HCT116 (cell line): Measurements from ENCODE around the gene SULT6B1. TPM values are rescaled to one million over a fixed set of nuclear protein-coding genes. Genes with fewer than 3 reads are reported as not detected.

Experiments
- ATAC-seq: fragments of 200-7000 bp; cut with Tn5 transposase; 2 replicates; pipeline ENCODE4 v1.9.1; 2020; ENCODE audit warnings: mild to moderate bottlenecking, moderate library complexity
- BruUV-seq: library from RNA; stranded (reverse); fragments of 400-500 nt; replicated peaks from 2 replicates; lab custom pipeline; 2021; lab: Mats Ljungman, UMichigan
- CTCF ChIA-PET: fragments of 300-600 bp; sonication (Branson Sonifier 250); formaldehyde crosslinking; loops from one replicate; lab custom pipeline; 2021; ENCODE audit warnings: antibody characterized with exemption; lab: Charles Lee
- POLR2A ChIA-PET: fragments of 300-600, 350-600 bp; sonication (Branson Sonifier 250); formaldehyde crosslinking; loops from one replicate; lab custom pipeline; 2021; ENCODE audit warnings: antibody characterized with exemption; lab: Charles Lee
- RAD21 ChIA-PET, 2 experiments: fragments of 300-600 bp; sonication (Branson Sonifier 250); formaldehyde crosslinking; loops; one replicate each; lab custom pipeline; 2023; ENCODE audit warnings: low total read pairs in 2 of 2; ENCODE audit not compliant: uncharacterized antibody in 2 of 2, unreplicated experiment in 2 of 2, low non-redundant PET in 1 of 2; lab: Charles Lee
- DNase-seq: peaks from one replicate; pipeline ENCODE4 v3.0.0-alpha.2; 2010; ENCODE audit warnings: low read depth, low spot score
- H2AFZ ChIP-seq: fragments of 200-600 bp; shearing (Covaris generic), sonication (generic); 2 replicates; pipeline ENCODE4 v1.6.1; 2017; ENCODE audit warnings: low read depth, mixed run types, mixed read lengths, antibody characterized with exemption, low read length; ENCODE audit not compliant: poor library complexity, severe bottlenecking
- H3K27ac ChIP-seq: 2 replicates; pipeline ENCODE4 v1.5.1; 2012; ENCODE audit warnings: low read depth, low read length
- H3K27me3 ChIP-seq: fragments of 200-600 bp; sonication (generic); 2 replicates; pipeline ENCODE4 v1.6.1; 2016; ENCODE audit warnings: mixed run types, low read length, mixed read lengths; ENCODE audit not compliant: insufficient read depth
- H3K36me3 ChIP-seq, 2 experiments: fragments of 200-500 bp in 1 of 2; fragments of 200-600 bp in 1 of 2; sonication (Bioruptor generic) in 1 of 2; sonication (generic) in 1 of 2; 2 replicates each; pipeline versions ENCODE4 v1.5.1 to v1.6.1; 2014 to 2016; ENCODE audit warnings: low read length in 2 of 2, inconsistent platforms in 1 of 2, mixed read lengths in 1 of 2, mixed run types in 1 of 2; ENCODE audit not compliant: insufficient read depth in 2 of 2, control insufficient read depth in 1 of 2
- H3K4me1 ChIP-seq, 2 experiments: fragments of 200-600 bp in 1 of 2; sonication (generic) in 1 of 2; 2 replicates each; pipeline versions ENCODE4 v1.5.1 to v1.6.1; 2012 to 2017; ENCODE audit warnings: low read length in 2 of 2, inconsistent platforms in 1 of 2, mild to moderate bottlenecking in 1 of 2, mixed read lengths in 1 of 2, mixed run types in 1 of 2, moderate library complexity in 1 of 2; ENCODE audit not compliant: insufficient read depth in 2 of 2, control insufficient read depth in 1 of 2
- H3K4me2 ChIP-seq: fragments of 200-600 bp; sonication (generic); 2 replicates; pipeline ENCODE4 v1.6.1; 2017; ENCODE audit warnings: mixed run types, low read length, mixed read lengths
- H3K4me3 ChIP-seq, 2 experiments: fragments of 200-600 bp in 1 of 2; sonication (generic) in 1 of 2; replicated peaks in 1 of 2; 2 replicates each; pipeline ENCODE4 v1.5.1; 2011 to 2016; ENCODE audit warnings: low read length in 2 of 2, control low read depth in 1 of 2, low read depth in 1 of 2, mild to moderate bottlenecking in 1 of 2, mixed read lengths in 1 of 2, mixed run types in 1 of 2
- H3K79me2 ChIP-seq: fragments of 200-600 bp; sonication (generic); 2 replicates; pipeline ENCODE4 v1.6.1; 2017; ENCODE audit warnings: mild to moderate bottlenecking, mixed run types, low read length, moderate library complexity, mixed read lengths; ENCODE audit not compliant: insufficient read depth
- H3K9ac ChIP-seq: fragments of 200-600 bp; sonication (generic); 2 replicates; pipeline ENCODE4 v1.6.1; 2016; ENCODE audit warnings: low read length, mixed read lengths
- H3K9me2 ChIP-seq: fragments of 200-600 bp; sonication (generic), shearing (Covaris generic); 2 replicates; pipeline ENCODE4 v1.6.1; 2017; ENCODE audit warnings: mixed run types, mild to moderate bottlenecking, moderate library complexity; ENCODE audit not compliant: insufficient read depth
- H3K9me3 ChIP-seq, 2 experiments: fragments of 200-500 bp in 1 of 2; fragments of 200-600 bp in 1 of 2; sonication (Bioruptor generic) in 1 of 2; sonication (generic) in 1 of 2; 2 replicates each; pipeline ENCODE4 v1.6.1; 2014 to 2017; ENCODE audit warnings: low read length in 2 of 2, mixed read lengths in 2 of 2, inconsistent platforms in 1 of 2, low read depth in 1 of 2, mild to moderate bottlenecking in 1 of 2, mixed run types in 1 of 2, moderate library complexity in 1 of 2; ENCODE audit not compliant: control insufficient read depth in 1 of 2, insufficient read depth in 1 of 2
- H4K20me1 ChIP-seq: fragments of 200-600 bp; sonication (generic), shearing (Covaris generic); 2 replicates; pipeline ENCODE4 v1.6.1; 2017; ENCODE audit warnings: mixed run types, mild to moderate bottlenecking, moderate library complexity; ENCODE audit not compliant: insufficient read depth
- ATF3 ChIP-seq: IDR thresholded peaks from 2 replicates; pipeline ENCODE4 v1.6.1; 2012
- CTCF ChIP-seq, 3 experiments: fragments of 200-600 bp in 1 of 3; sonication (generic) in 1 of 3; IDR thresholded peaks in 2 of 3; conservative IDR thresholded peaks in 1 of 3; 2 replicates each; pipeline ENCODE4 v1.5.1; 2012 to 2017; ENCODE audit warnings: low read depth in 2 of 3, low read length in 2 of 3, antibody characterized with exemption in 1 of 3, borderline replicate concordance in 1 of 3, control low read depth in 1 of 3, mild to moderate bottlenecking in 1 of 3, mixed read lengths in 1 of 3, mixed run types in 1 of 3, moderate library complexity in 1 of 3; ENCODE audit not compliant: insufficient read depth in 1 of 3
- EGR1 ChIP-seq: IDR thresholded peaks from 2 replicates; pipeline ENCODE4 v1.6.1; 2012; ENCODE audit warnings: low read depth
- ELF1 ChIP-seq: IDR thresholded peaks from 2 replicates; pipeline ENCODE4 v1.6.1; 2012; ENCODE audit warnings: low read depth, borderline replicate concordance
- EZH2 ChIP-seq: fragments of 200-600 bp; sonication (generic); IDR thresholded peaks from 2 replicates; pipeline ENCODE4 v1.6.1; 2017; ENCODE audit warnings: antibody characterized with exemption, mixed run types
- FOSL1 ChIP-seq: IDR thresholded peaks from 2 replicates; pipeline ENCODE4 v1.6.1; 2012; ENCODE audit warnings: low read depth
- MAX ChIP-seq: IDR thresholded peaks from 2 replicates; pipeline ENCODE4 v1.6.1; 2012
- POLR2A ChIP-seq: IDR thresholded peaks from 2 replicates; pipeline ENCODE4 v1.7.0; 2011; ENCODE audit warnings: borderline replicate concordance; ENCODE audit not compliant: insufficient read depth, insufficient read length; ENCODE audit errors: extremely low read depth
- POLR2AphosphoS5 ChIP-seq: IDR thresholded peaks from 2 replicates; pipeline ENCODE4 v1.6.1; 2011; ENCODE audit warnings: mild to moderate bottlenecking, low read depth, low read length, moderate library complexity
- RAD21 ChIP-seq: IDR thresholded peaks from 2 replicates; pipeline ENCODE4 v1.6.1; 2012; ENCODE audit warnings: low read depth, mild to moderate bottlenecking
- REST ChIP-seq: IDR thresholded peaks from 2 replicates; pipeline ENCODE4 v1.6.1; 2012; ENCODE audit warnings: low read depth
- SIN3A ChIP-seq: IDR thresholded peaks from 2 replicates; pipeline ENCODE4 v1.6.1; 2012; ENCODE audit warnings: low read depth
- SP1 ChIP-seq: IDR thresholded peaks from 2 replicates; pipeline ENCODE4 v1.6.1; 2012; ENCODE audit warnings: low read depth
- SRF ChIP-seq: IDR thresholded peaks from 2 replicates; pipeline ENCODE4 v1.6.1; 2012; ENCODE audit warnings: low read depth
- TCF7L2 ChIP-seq: IDR thresholded peaks from 2 replicates; pipeline ENCODE4 v1.7.0; 2011; ENCODE audit warnings: borderline replicate concordance, inconsistent platforms; ENCODE audit not compliant: insufficient read depth, insufficient read length; ENCODE audit errors: extremely low read depth
- YY1 ChIP-seq: IDR thresholded peaks from 2 replicates; pipeline ENCODE4 v1.6.1; 2011; ENCODE audit warnings: low read length, low read depth, moderate library complexity, mild to moderate bottlenecking; ENCODE audit not compliant: insufficient replicate concordance; ENCODE audit errors: extremely low read depth
- ZBTB33 ChIP-seq: IDR thresholded peaks from 2 replicates; pipeline ENCODE4 v1.6.1; 2011; ENCODE audit warnings: mild to moderate bottlenecking, low read length, moderate library complexity; ENCODE audit not compliant: insufficient replicate concordance; ENCODE audit errors: extremely low read depth
- ZFX ChIP-seq: fragments of 450-650 bp; IDR thresholded peaks from 2 replicates; pipeline ENCODE4 v1.6.1; 2017
- ZNF274 ChIP-seq: fragments of 200-500 bp; sonication (Bioruptor generic); IDR thresholded peaks from 2 replicates; pipeline ENCODE4 v1.6.1; 2014; ENCODE audit warnings: mild to moderate bottlenecking, low read depth, low read length, inconsistent platforms
- intact Hi-C: fragments of 100-400 bp; cut with micrococcal nuclease; formaldehyde crosslinking; loops from 2 replicates; pipeline ENCODE4 v1.10.0; 2022
- total RNA-seq: library from RNA; stranded (reverse); gene quantifications from one replicate; pipeline ENCODE4 v1.2.1, GENCODE V29; 2021; ENCODE audit not compliant: unreplicated experiment

The SULT6B1 gene
- total RNA-seq, 1 experiment from 2014 or later, result not detected

GRCh38 chr2:37132914-37133313 is 55.6 kb downstream of the SULT6B1 start (continued):
- no peak for TF ChIP-seq POLR2AphosphoS5
- TF ChIP-seq ZFX, result no peak
- TF ChIP-seq SP1, result no peak
- no peak for TF ChIP-seq EZH2
- no peak for TF ChIP-seq FOSL1
- TF ChIP-seq MAX, result no peak

GRCh38 chr2:37125416-37125815 is 63.1 kb downstream of the SULT6B1 start:
- no TSS peak for BruUV-seq
- no peak for TF ChIP-seq SIN3A
- no peak for TF ChIP-seq SP1
- TF ChIP-seq ZBTB33, result no peak
- TF ChIP-seq EGR1, result no peak
- TF ChIP-seq REST, result no peak
- no peak for TF ChIP-seq POLR2A
- no peak for TF ChIP-seq SRF
- TF ChIP-seq ATF3, result no peak
- no peak for TF ChIP-seq ZFX
- no peak for TF ChIP-seq RAD21
- no peak for TF ChIP-seq ELF1
- TF ChIP-seq TCF7L2, result no peak
- TF ChIP-seq POLR2AphosphoS5, result no peak
- no peak for TF ChIP-seq CTCF (IDR thresholded peaks at IDR 0.05 in 2 of 3, conservative IDR thresholded peaks at IDR 0.05 in 1 of 3; ENCODE audit: borderline replicate concordance in 1 of 3, insufficient read depth in 1 of 3, low read depth in 2 of 3, low read length in 2 of 3)
- no peak for TF ChIP-seq YY1
- no peak for TF ChIP-seq ZNF274

More at GRCh38 chr2:37125416-37125815, 63.1 kb downstream of the SULT6B1 start:
- Histone ChIP-seq H3K9me3 (no peaks in the 10 kb centered on the region), H3K79me2 (no peaks in the 10 kb centered on the region), H3K4me1 (no peaks in the 10 kb centered on the region), H3K9ac (no peak overlapping the region), H2AFZ (no peak overlapping the region), H3K36me3 (peaks cover 6 to 7% of the 10 kb centered on the region in 2 experiments; a peak in 3 of 4 replicates), H3K4me3 (no peak overlapping the region), H3K27me3 (no peaks in the 10 kb centered on the region), H3K9me2 (no peaks in the 10 kb centered on the region), H3K27ac (no peak overlapping the region), H3K4me2 (no peak overlapping the region), H4K20me1 (no peaks in the 10 kb centered on the region)
- RAD21 ChIA-PET, result no interaction called here
- ATAC-seq (no peak), DNase-seq (no peak)
- CTCF ChIA-PET, result no interaction called here
- POLR2A ChIA-PET, result no interaction called here
- intact Hi-C loops, result no loop called here
